Sciatic nerve (tissue), 2 donors: ENCODE measurements around the gene ZBTB48. TPM values are rescaled to one million over a fixed set of nuclear protein-coding genes. Genes with fewer than 3 reads are reported as not detected.

ENCODE experiments used
- ATAC-seq: fragments of 200-7000 bp; cut with Tn5 transposase; one replicate; pipeline ENCODE4 v1.9.1; 2020; ENCODE audit warnings: mild to moderate bottlenecking, moderate library complexity
- DNase-seq: peaks from one replicate; pipeline ENCODE4 v3.0.0-alpha.2; 2020; ENCODE audit warnings: low spot score
- intact Hi-C: fragments of 100-400 bp; cut with DNase I; formaldehyde crosslinking; loops from one replicate; pipeline ENCODE4 v1.14.2; 2022
- total RNA-seq: library from RNA; stranded (reverse); fragmentation: NEBNext Ultra II Directional; extraction: Animal tissue kit (Norgen Biotek cat#: 25700); gene quantifications from one replicate; pipeline ENCODE4 v1.2.1, GENCODE V29; 2021
- donor health status: DM: no; HTN: no; CAD: no.
- donor health status: DM: no; HTN: no; CAD: no.

Gene ZBTB48
- total RNA-seq, 1 donor from 2014 or later = 28.9 TPM

DNA sequence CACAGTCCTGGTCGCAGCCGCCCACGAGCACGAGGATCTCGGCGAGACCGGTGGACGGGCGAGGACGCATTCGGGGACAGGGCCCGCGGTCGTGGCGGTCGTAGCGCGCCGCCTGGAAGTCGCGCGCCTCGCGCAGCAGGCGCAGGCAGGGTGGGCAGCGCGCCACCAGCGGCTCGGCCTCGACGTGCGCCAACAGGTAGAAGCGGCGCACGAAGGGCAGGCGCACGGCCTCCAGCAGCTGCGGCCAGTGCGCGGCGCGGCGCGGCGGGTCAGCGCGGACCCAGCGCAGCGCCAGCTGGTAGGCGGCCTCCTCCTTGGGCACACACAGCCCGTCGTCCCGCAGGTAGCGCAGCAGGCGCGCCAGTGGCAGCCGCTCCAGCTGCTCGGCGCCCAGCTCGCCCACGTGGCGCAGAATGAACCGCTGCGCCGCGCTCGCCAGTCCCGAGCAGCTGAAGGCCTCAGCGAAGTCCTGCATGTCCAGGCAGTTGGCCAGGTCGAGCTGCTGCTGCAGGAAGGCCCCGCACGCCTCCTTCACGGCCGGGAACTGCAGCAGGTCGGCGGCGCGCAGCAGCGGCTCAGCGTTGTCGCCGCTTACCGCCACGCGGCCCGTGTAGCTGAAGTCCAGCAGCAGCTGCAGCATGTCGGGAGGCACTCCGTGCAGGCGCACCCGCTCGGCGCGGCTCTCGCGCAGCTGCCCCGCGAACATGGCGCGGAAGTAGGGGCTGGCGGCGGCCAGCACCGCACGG, 22.3 kb downstream of the ZBTB48 start:
- intact Hi-C loops = no loop called here
- ATAC-seq (no peak), DNase-seq (peak; percentile 67)

DNA sequence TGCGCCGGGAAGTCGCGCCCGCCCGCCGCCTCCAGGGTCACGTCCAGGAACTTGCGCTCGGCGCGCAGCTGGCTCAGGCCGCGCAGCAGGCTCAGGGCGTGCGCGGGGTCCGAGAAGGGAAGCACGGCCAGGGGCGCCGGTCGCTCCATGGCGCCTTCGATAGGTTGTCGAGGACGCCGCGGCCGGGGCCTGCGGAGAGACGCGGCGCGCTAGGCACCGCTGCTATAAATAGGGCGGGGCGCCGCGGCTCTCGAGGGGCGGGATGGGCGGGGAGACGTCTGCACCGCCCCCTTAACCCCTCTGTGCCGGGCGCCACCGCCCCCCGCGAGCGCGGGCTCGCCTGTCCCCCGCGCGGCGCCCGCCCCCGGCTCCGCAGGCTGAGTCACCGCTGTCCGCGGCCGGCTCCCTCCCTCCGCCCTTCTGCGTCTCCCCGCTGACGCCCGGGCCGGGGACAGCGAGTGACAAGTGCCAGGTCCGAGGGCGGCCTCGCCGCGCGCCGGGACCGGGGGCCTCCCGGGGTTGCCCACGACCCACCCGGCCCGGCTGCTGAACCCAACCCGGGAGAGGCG, 23.0 kb downstream of the ZBTB48 start, which contains the start of gene KLHL21:
TSS of gene KLHL21 (minus strand) at position 201 of the 569 bp plus-strand sequence. CDS start at position 149, 52 bp downstream.
- ATAC-seq (peak; percentile 69), DNase-seq (peak; percentile 94)
- intact Hi-C loops = no loop called here

DNA sequence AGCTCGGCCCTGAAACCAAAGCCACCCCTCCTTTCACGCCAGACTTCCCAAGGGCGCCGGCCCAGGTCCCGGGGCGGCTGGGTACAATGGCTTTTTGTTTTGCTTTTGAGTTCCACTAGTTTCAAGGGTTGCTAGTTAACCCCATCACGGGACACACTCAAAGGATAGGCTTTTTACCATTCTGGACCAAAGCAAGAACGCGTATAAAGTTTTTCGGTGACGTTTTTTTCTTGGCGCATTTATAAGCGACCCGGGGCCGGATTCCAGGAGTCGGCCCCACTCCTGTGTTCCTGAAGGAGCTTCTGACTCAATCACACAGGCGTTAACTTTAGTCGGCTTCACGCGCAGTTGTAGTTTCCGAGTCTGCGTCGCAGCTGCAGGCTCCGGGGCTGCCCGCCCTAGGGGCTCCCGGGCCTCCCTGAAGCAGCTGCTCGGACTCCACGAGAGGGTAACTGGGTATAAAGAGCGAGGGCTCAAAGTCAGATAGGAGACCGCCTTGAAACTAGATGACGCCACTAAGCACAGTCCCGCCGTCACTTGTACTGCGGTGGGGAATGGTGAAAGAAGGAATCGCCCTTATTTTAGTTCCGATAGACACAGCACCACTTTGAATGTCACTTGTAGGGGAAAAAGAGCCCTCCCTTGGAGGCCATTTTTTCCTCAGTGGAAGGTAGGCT, 23.6 kb downstream of the ZBTB48 start:
- intact Hi-C loops = no loop called here
- peak; percentile 81 for DNase-seq
- peak; percentile 59 for ATAC-seq

DNA sequence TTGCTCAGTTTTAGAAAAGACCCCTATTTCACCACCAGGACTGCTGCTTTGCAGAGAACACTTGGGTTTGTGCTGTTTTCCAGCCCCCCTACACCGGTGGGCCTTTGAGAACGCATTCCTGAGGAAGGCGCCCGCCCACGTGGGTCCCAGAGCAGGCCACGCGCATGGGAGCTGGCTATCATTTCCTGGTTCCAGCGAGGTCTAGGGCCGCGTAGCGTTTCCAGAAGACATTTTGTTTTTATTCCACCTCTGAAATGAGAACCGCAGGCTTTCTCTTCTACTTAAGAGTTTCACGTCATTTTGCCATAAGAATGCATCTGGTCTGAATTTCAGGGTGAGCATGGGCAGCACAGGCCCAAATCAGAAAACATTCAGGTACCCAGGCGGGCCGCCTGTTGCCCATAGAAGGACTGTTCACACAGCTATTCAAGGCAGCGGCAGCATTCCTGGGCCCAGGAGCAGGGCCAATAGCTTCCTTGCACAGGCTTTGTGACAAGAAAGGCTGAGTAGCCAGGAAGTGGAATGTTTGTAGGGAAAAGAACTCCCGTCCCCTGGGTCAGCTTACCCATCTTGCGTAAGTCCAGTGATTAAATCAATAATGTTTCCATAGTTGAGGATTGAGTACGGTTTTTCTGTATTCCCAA, 24.2 kb downstream of the ZBTB48 start:
- ATAC-seq (peak; percentile 66), DNase-seq (peak; percentile 85)
- intact Hi-C loops = no loop called here

DNA sequence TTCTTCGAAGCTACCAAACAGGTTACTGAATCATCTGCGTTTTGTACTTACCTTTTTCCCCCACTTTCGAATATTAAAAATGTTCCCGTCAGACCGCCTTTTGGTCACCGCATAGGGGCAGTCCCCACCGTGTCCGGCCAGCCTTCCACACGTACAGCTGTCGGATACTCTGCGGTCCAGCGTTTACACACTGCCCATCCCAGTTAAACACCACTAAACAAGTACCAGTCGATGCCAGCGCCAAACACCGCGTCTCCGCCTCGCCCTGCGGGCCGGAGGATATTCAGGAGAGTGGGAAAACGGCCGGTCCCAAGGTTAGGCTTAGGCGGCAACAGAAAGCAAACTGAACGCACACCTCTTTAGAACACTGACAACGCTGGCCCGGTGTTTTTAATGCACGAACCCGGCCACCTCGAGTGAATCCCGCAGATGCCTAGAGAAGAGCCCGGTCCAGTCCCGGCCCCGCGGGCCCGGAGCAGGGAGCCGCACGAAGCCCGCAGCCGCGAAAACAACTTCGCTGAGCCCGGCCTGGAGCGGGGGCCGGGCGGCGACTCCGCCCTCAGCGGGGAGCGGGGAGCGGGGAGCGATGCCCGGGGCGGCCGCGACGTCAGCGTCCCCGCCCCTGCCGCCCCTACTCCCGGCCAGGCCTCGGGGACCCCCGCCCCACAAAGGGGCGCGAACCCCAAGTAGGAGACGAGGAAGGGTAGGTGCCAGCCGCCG, 33.0 kb downstream of the ZBTB48 start:
- DNase-seq (peak; percentile 75), ATAC-seq (peak; percentile 62)
- intact Hi-C loops = no loop called here

DNA sequence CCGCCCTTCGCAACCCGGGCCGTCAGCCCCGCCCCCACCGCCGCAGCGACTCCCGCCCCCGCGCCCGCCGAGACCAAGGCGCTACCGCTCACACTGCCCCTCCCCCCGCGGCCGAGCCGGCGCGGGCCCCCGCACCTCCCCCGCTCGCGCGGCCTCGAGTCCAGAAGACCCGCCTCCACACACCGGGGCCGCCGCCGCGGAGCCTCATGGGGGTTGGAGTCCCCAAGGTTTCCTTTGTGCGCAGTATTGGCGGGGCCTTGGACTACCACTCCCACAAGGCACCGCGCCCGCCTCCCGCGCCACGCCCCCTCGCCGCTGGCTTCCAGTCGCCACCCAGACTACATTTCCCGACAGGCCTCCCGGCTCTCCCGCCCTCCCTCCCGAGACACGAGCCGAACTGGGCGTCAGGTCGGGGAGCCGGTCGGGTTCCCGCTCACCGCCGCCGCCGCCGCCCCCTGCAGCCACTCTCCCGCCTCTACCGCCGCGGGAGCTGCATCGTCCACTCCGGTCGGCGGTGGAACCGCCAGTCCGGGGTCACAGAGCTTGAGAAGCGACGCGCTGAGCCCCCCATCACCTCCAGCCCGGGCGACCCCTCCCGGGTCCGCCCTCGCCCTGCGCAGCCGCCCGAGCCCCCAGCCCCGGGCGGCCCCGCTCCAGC, 33.7 kb downstream of the ZBTB48 start, which contains the start of gene PHF13:
TSS of gene PHF13 (plus strand) at position 371 of the 658 bp plus-strand sequence. CDS start 336 bp downstream, outside the sequence.
- peak; percentile 100 for DNase-seq
- intact Hi-C loops = no loop called here
- peak; percentile 99 for ATAC-seq

DNA sequence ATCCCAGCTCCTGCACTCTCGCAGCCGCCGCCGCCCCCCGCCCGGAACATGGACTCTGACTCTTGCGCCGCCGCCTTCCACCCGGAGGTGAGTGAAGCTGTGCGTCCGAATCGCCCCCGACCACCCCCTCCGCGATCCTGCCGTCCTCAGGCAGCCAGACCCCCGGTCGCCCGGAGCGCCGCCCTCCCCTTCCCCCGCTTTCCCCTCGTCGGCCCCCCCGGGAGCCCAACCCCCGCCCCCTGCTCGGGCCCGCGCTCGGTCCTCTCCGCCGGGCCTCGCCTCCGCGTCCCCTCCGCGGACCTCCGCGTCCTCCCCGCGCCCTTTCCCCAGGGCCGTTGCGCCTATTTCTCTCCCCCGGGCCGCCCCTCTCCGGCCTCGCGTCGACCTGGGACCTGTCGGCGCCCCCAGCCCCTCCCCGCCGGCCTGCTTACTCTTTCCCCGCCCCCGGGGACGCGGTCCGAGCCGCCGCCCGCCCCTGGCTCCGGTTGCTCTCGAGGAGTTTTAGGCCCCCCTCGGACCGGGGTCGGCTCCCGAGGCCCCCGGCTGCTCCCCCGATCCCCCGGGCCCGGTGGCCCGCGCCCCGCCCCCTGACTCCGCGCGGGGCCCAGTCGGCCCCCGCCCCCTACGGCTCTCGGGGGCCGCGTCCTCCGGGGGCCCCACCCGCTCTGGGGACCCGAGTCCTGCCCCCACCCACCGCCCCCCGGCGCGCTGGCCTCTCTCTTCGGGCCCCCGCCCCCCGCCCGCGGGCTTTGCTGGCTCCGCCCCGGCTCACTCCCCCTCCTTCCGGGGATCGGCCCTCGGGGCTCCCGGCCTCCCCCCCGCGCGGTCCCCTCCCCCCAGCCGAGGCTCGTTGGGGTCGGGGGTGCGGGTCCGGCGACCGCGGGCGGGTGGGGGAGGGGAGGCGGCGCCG, 34.5 kb downstream of the ZBTB48 start:
- DNase-seq = peak; percentile 84
- intact Hi-C loops = no loop called here
- ATAC-seq = no peak

DNA sequence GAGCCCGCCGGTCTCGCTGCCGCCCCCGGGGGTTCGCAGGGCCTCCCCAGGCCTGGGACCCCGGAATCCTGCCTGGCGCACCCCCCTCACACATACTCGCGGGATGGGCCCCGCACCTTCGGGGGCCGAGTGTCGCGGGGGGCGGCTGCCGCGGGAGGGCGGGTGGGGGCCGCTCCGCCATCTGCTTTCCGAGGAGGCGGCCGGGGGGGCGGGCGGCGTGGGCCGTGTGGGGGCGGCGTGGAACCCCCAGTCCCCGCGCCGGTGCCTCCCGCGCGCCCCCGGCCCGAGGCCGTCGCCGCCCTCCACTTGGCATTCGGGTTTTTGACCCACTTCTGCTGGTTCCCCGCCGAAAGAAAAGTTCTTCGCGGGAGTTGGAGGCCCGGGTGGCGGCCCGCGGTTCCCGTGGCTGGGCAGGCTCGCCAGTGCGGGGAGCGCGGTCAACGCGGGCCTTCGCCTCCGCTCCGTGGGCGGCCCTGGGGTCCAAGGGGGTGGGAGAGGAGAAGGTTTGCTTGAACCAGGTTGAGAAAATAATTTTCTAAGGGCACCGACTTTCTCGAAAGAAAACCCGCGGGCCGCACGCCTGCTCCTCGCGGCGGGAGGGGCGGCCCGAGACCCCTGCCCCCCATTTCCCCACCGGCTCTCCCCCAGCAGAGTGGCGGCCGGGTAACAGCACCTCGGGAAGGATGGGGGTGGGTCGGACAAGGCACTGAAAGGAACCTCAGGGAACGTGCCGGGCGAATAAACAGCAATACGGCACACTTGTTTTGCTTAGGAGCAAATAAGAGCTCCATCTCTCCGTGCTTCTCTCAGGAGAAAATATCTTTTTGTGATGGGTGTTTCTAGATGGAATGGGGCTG, 35.4 kb downstream of the ZBTB48 start:
- intact Hi-C loops = no loop called here
- no peak for ATAC-seq
- DNase-seq = peak; percentile 70

DNA sequence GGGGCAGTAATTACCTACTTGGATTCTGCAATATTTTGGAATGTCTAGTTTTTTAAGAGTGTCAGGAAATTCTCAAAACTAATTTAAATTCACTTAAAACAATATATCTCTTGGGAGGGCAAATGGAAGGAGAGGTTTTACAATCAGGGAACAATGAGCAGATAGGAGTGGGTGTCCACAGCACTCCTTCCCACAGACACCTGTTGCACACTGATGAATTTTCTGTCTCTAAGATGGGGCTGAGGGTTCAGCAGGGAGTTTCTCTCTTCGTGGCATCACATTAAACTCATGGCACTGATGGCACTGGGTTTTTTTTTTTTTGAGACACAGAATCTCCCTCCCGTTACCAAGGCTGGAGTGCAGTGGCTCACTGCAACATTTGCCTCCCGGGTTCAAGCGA, 39.3 kb downstream of the ZBTB48 start:
- DNase-seq = no peak
- intact Hi-C loops = no loop called here
- ATAC-seq = no peak

DNA sequence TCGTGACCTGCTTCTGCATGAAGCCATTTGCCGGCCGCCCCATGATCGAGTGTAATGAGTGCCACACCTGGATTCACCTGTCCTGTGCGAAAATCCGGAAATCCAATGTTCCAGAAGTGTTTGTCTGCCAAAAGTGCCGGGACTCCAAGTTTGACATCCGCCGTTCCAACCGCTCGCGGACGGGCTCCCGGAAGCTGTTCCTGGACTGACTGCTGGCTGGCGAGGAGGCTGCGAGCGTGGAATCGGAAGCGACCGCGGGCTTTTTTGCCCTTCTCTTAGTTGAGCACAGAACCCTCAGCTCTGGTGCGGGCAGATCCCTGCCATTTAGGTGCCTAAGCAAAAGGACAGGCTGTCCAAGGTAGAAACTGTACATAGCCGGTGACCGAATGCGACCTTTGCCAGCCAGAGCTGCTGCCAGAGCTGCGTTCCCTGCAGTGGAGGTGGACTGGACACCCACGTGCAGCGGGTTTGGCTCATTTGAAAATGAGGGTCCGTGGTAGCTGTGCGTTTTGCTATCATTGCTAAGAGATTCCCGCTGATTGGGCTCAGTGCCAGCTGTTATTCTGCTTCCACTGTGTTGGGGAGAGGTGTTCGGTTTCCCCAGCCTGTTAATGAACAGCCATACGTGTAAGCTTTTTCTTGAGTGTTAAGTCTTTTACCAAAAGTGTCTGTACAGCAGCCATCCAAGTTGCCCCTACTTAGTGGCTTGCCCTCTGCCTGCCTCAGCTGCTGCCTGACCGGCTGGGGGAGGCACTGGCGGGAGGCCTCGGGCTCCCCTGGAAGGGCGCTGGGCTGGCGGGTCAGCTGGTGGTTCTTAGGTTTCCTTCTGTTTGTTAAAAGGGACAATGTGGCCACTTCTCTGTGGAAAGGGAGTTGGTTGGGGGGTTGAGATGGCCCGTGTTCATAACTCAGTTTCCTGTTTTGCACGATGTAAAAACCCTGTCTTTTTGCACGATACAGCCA, 41.9 kb downstream of the ZBTB48 start:
- intact Hi-C loops = no loop called here
- no peak for ATAC-seq
- no peak for DNase-seq

DNA sequence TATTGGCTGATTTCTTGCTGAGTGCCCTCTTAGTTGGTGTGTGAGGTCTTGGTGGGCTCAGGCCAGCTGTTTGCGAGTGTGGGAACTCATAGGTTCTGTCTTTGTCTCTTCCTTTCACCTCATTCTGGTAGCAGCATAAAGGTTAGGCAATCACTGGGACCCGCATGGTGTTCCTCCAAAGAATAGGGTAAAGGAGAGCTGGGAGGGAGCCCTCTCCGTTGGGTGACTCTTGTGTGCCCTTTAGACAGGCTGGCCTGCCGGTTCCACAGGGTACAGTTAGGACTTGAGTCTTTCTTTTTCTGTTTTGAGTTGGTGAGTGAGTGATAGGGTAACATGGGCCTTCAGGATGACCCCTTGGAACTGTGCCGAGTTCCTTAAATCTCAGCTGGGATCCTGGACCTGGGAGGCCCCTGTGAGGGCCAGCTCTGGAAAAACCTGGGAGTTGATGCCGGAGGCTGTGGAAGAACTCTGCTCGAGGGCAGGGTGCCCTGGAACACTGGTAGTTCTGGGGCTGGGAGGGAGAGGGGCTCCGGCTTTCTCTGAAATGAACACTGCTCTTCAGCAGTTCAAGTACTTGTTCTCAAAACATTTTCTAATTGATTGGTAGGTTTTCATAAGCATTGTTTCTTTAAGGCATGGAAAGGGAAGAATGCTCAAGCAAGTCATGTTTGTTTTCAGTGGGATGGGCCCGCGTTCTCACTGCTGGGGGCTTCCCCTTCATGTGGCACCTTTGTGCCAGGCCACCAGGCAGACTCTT, 42.8 kb downstream of the ZBTB48 start:
- DNase-seq (no peak), ATAC-seq (no peak)
- intact Hi-C loops = no loop called here

DNA sequence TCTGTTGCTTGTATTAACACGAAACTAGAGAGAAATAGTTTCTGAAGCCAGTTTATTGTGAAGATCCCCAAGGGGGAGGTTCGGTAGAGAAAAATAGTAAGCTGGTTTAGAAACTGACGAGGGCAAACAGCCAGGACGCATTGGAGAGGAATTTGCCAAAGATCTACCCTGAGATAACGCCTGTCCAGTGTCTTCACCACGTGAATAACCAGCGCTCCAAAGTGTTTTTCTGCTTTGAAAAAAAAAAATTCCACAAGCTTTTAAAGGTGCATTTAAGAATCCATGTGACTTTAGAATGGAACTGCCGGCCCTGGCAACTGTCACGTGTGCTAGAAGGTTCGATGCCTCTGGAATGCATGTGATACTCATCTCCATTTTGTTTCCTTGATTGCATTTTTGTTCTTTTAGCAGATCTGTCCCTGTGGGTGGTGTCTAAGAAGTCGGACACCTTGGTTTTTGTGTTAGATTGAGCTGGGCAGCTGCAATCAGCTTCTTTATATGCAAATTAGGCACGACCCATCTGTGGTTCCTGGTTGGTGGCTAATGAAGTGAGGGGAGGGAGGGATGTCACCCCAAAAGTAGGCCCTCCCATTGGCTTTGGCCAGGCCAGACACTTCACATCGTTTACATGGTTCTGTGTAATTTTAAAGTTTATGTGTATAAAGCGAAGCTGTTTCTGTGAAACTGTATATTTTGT, 43.6 kb downstream of the ZBTB48 start:
- ATAC-seq = no peak
- DNase-seq = no peak
- intact Hi-C loops = no loop called here

DNA sequence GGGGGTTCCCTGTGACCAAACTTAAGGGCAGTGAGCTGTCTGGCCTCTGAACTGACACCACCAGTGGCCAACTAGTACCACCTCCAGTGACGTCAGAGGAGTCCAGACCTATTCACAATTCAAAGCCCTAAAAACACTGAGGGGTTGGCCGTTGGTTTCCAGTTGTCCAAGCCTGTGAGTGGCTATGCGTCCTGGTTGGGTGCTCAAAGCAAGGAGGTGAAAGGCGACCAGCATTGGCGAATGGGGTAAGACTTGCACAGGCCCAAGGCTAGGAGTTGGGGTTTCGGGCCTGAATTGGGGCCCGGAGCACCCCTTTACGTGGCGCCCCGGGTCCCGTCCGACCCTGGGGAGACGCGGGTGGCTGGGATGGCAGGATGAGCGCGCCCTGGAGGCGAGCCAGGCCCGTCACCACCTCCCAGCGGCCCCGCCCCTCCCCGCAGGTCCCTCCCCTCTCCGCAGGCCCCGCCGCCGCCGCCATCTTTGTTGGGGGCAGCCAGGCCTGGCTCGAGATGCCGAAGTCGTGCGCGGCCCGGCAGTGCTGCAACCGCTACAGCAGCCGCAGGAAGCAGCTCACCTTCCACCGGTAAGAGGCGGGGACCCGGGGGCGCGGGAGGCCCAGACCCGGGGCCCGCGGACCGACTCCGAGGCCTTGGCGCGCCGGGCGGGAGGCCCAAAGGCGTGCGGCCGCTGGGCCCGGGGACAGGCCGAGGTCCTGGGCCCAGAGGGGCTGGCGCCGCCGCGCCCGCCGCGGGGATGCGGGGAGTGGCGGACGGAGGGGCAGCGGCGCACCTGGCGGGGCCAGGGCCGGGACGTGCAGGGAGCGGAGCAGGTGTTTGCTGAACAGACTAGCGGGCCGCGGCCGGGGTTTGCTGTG, 45.2 kb downstream of the ZBTB48 start, which contains the start of gene THAP3:
TSS of gene THAP3 (plus strand) at position 159 of the 874 bp plus-strand sequence. CDS start at position 510, 351 bp downstream.
- ATAC-seq = peak; percentile 93
- peak; percentile 92 for DNase-seq
- intact Hi-C loops = no loop called here
